Occipital lobe (tissue), 2 donors: ENCODE data around the gene SPACA7. TPM values are rescaled to one million over a fixed set of nuclear protein-coding genes. Genes with fewer than 3 reads are reported as not detected.

Experiments
- DNase-seq: peaks from one replicate; lab custom pipeline; 2025; lab: John Stamatoyannopoulos, UW
- total RNA-seq: library from RNA; depleted of rRNA; stranded (reverse); fragments of >200 nt; gene quantifications from one replicate; pipeline ENCODE4 v1.2.3, GENCODE V29; 2014

The SPACA7 gene
- total RNA-seq, 1 donor from 2014 or later, result not detected

DNA sequence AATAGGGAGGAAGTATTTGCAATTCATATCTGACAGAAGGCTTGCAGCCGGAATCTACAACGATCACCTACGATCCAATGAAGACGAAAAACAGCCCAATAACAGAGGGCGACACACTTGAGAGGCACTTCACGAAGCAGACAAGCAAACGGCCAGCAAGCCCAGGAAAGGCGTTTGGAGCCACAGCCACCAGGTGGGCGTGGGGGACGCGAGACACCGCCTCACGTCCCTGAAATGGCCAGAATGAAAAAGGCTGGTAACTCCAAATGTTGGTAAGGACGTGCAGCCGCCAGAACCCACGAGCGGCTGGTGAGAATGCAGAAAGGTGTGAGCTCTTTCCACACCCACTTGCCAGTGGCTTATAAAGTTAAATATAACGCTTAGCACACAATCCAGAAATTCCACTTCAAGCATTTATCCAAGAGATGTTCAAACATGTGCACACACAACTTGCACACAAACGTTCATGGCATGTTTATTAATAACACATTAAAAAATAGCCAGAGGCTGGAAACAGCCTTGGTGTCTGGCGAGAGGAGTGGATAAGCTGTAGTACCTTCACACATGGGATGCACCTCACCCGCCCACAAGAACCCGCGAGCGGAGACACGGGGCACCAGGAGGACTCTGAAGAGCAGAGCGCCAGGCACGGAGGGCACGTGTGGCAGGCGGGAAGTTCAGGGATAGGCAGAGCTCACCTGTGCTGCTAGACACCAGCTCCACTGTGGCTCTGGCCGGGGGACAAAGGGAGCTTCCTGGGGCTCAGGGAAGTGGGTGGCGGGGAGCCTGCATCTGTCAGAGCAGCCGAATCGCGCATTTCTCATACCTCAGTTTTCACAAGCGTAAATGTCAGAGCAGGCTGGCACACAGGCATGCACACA is 89.3 kb downstream of the SPACA7 start:
- no peak for DNase-seq

DNA sequence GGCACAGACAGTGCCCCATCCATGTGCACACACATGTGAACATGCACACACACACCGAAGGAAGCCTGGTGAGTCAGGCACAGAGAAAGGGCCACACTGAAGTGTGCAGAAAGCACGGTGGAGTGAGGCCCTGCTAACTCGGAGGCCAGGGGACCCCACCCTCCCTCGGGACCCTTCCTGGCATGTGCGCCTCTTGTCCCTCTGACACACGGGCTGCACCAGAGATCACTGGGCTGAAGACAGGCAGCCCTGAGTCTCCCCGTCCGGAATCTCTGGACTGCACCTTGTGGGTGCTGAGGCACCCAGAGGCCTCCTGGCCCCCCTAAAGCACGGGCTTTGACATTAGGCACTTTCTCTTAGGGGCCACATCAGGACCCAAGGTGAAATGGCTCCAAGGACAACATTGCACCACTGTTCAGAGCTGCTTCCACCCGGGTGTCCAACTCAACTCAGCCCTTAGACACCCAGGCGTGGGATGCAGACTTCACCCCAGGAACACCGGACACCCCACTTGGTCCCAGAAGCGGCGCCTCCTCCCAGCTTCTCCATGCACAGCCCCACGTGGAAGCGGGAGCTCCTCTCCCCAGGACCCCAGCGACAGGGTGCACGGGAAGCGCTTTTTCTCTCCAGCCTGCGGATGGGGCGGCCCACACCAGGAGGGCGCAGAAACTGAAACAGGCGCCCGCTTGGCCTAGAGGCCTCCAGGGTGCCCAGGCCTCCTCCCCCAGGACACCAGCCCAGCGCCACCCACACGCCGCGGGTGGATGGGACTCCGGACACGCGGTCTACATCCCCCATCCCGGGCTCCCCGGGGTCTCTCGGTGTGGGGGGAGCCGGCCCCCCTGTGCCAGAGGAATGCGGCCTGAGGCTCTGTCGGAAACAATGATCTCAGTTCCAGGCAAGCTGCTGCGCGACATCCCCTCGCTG is 90.2 kb downstream of the SPACA7 start:
- no peak for DNase-seq

DNA sequence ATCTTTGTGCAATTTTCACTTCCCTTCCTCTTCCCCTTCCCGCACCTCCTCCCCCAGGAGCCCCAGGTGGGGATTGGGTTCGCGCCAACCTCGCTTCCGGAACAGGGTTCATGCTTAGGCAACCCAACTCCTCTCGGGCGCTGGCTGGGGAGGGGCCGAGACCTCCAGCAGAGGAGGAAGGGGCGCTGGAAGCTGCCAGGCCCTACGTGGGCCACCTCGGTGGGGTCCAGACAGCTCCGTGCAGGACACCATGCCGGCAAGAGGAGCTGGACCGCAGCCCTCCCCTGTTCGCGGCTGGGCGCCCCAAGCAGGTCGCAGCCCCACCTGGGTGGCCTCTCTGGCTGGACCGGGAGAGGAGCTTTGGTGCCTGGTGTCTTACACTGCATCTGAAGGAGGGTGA is 91.1 kb downstream of the SPACA7 start:
- DNase-seq, result no peak

DNA sequence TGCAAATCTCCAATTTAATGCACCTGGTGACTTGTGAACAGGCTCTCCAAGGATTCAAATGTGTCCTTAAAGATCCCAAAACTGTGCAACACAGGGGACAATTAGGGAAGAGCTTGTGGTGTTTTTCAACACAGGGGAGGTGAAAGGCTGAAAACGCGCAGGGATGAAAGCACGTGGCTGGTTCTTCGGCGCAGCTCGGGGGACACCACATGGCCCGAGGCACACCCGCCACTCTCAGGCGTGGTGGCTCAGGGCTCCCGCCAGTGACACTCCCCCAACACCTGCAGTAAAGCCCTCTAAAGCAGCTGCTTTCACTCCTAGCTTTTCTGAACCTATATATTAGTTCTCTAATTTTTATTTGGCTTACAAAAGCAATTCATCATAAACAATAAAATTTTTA is 91.9 kb downstream of the SPACA7 start:
- DNase-seq, result no peak

DNA sequence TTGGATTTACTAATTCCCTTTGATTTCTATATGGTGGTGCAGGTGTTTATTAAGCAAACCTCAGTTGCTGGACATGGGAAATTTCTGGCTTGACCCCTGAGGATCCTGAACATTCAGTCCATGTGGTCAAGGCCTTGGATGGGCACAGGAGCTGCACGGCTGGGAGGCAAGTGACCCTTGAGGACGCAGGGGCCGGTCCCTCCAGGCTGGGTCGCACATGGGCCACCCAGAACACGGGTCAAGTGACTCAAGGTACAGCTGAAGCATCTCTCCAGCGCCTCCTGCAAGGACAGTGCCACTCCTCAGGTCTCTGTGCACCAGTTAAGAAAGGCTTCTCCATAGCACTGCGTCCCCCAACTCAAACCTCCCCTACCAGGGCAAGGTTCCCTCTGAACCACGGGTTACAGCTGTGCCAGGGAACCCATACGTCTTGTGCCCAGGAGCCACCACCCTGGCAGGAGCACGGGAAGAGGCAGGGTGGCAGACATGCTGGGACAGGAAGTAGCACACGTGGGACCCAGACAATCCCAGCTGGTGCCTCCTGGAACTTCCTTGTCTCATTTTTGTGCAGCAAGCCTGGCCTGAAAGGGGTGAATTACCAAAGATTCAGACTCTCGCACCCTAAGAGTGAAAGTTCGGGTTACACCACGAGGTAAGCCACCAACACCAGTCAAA is 93.1 kb downstream of the SPACA7 start:
- no peak for DNase-seq

DNA sequence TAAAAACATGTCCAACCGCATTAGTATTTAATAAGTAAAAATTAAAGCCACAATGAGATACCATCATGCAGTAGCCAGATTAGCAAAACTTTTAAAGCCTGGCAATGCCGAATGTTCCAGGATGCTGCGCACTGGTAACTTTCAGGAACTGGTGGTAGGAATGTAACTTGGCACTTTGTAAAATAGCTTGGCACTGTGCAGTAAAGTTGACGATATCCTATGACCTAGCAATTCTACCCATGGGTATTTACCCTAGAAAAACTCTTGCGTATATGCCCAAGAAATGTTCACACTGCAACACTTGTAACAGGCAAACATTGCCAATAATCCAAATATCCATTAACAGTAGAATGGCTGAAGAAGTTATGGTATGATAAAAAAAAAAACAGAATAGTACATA is 97.7 kb downstream of the SPACA7 start:
- DNase-seq, result no peak

DNA sequence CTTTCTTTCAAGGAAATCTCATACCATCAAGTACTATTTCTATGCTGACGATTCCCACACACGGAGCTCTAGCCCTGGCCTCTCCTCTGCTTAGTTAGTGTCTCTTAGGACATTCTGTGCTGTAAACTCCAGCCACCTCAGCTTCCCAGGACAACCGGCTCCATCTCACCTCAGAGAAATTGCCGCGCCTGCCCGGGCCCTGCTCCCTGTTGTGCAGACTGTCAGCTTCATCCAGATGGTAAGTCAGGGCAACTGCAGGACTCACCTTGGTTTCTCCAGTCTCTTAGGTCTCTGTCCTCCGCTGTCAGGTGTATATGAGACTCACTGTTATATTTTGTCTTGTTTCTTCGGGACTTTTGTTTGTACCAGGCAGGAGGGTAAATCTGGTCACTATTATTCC is 98.7 kb downstream of the SPACA7 start:
- no peak for DNase-seq

DNA sequence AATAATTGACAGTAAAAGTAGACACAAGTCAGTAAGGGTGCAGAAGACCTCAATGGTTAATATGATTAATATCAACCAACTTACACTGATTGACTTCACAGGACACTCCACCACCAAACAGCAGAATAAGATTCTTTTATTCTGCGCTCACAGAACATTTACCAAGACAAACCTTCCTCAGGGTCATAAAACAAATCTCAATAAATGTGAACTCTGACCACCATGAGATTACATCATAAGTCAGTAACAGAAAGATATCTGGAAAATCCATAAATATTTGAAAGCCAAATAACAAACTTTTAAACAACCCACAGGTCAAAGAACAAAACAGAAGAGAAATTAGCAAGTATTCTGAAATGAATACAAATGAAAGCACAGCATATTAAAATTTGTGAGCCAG is 99.7 kb downstream of the SPACA7 start:
- no peak for DNase-seq

DNA sequence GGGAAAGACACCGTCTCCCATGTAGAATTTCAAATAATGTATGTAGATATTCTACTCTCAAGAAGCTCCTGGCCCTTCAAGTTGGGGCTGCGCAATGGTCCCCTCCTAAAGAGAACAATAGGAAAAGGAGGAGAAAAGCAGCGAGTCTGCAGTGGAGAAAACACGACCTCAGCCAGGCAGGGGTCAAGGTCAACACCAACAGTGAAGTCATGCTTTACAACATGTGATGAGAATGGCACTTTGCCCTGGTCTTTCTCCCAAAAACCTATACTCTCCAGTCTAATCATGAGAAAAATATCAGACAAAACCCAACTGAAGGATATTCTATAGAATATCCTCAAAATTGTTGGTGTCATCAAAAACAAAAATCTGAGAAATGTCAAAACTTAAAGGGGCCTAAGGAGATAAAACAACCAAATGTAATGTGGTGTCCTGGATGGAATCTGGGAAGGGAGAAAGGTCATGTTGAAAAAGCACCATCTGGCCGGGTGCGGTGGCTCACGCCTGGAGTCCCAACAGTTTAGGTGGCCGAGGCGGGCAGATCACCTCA is 101.0 kb downstream of the SPACA7 start:
- DNase-seq, result no peak

DNA sequence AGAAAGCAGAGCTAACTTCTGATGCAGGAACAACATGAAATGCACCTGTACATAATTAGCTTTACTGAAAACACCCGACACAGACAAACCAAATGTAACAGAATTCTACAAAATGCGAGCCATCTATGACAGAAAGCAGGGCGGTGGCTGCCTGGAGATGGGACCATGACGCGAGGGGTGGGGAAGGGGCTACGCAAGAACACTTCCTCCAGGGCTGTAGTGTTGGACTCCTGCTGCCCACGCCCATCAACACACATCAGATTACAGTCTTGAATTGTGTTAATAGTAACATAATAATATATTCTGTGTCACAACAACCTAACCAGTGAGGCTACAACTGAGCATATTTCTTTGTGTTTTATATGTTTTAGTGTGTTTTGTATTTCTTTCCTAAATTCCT is 103.2 kb downstream of the SPACA7 start:
- DNase-seq, result no peak

DNA sequence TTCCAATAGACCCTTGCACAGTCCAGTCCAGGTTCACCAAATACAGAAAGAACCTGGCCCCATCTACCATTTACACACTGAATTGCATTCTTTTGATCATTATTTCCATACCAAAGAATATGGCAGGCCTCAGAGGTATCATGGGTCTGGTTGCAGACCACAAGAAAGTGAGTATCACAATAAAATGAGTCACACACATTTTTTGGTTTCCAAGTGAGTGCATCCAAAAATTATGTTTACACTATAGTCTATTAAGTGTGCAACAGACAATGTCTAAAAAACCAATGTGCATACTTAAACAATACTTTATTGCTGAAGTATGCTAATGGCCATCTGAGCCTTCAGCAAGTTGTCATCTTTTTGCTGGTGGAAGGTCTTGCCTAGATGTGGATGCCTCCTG is 105.3 kb downstream of the SPACA7 start:
- DNase-seq, result no peak

DNA sequence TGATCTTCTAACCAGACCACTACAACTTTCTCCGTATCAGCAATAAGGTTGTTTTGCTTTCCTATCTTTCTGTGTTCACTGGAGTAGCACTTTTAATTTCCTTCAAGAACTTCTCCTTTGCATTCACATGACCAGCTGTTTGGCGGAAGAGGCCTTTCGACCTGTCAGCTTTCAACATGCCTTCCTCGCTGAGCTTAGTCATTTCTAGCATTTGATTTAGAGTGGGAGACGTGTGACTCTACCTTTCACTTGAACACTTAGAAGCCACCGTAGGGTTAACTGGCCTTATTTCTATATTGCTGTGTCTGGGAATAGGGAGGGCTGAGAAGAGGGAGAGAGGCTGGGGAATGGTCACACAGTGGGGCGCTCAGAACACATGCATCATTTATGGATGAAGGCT is 107.1 kb downstream of the SPACA7 start:
- DNase-seq, result no peak

Other genes starting within 250 kb of the SPACA7 start
- gene TUBGCP3, start 211.8 kb downstream of the SPACA7 start, total RNA-seq, result 32.9 TPM